ENCODE results near the gene ZNF491.
"Not testable (repeated sequence)": the region's sequence is repeated elsewhere in the genome, so short reads cannot be mapped to it uniquely, and the experiment has no call there.

Gene ZNF491

DNA sequence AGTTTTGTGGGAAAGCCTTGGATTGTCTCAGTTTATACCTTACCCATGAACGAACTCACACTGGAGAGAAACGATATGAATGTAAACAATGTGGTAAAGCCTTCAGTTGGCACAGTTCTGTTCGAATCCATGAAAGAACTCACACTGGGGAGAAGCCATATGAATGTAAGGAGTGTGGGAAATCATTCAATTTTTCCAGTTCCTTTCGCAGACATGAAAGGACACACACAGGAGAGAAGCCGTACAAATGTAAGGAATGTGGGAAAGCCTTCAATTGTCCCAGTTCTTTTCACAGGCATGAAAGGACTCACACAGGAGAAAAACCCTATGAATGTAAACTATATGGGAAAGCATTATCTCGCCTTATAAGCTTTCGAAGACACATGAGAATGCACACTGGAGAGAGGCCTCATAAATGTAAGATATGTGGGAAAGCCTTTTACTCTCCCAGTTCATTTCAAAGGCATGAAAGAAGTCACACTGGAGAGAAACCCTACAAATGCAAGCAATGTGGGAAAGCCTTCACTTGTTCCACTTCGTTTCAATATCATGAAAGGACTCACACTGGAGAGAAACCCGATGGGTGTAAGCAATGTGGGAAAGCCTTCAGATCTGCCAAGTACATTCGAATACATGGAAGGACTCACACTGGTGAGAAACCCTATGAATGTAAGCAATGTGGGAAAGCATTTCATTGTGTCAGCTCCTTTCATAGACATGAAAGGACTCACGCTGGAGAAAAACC lies 8.2 kb downstream of the ZNF491 start:
- no peak for DNase-seq (ENCODE audit: low read depth)

DNA sequence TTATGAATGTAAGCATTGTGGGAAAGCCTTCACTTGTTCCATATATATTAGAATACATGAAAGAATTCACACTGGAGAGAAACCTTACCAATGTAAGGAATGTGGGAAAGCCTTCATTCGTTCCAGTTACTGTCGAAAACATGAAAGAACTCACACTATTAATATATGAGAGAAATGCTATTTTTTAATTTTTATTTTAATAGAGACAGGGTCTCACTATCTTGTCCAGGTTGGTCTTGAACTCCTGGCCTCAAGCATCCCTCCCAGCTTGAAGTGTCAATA lies 8.7 kb downstream of the ZNF491 start:
- no peak for DNase-seq (ENCODE audit: low read depth)

GRCh38 chr19:11813703-11814028 lies 15.3 kb downstream of the ZNF491 start:
- DNase-seq (ENCODE audit: low read depth): no peak

- peak; percentile 70 for DNase-seq (ENCODE audit: low read depth)
Measured at GRCh38 chr19:11814029-11814699, 15.8 kb downstream of the ZNF491 start, which contains the start of gene ZNF440. ZNF440 (plus strand) TSS chr19:11814273; CDS start chr19:11814448, 175 bp downstream.

GRCh38 chr19:11814700-11815035 lies 16.3 kb downstream of the ZNF491 start:
- no peak for DNase-seq (ENCODE audit: low read depth)

DNA sequence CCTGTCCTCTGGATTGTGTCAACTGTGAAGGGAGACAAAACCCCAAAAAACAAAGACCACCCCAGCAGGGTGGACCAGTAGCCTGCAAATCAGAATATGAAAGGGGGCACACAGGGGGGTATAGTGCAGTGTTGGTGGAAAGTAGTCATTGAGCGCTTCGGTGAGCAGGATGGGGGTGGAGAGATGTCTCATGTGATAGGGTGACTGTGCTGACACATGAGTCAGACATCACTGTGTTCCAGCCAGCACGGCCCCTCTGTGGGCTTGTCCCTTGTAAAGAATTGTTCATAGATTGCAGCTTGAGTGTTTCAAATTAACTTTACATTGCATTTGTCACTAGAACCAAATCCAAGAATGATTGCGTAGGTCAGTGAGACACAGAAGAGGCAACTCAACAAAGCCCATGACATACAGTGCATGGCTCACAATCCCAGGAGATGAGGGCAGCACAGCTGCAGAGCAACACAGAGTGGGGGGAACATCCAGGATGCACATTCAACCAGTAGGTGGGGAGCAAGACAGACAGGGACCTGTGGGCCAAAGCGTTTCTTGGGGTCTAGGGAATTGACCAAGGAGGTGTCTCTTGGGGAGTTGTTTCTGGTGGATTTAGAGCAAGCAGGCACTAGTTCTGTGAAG lies 23.3 kb downstream of the ZNF491 start:
- no peak for DNase-seq (ENCODE audit: low read depth)

- DNase-seq (ENCODE audit: low read depth): not testable (repeated sequence)
Measured at GRCh38 chr19:11828957-11829876, 30.9 kb downstream of the ZNF491 start.

GRCh38 chr19:11832253-11832912 lies 34.1 kb downstream of the ZNF491 start:
- no peak for DNase-seq (ENCODE audit: low read depth)

DNA sequence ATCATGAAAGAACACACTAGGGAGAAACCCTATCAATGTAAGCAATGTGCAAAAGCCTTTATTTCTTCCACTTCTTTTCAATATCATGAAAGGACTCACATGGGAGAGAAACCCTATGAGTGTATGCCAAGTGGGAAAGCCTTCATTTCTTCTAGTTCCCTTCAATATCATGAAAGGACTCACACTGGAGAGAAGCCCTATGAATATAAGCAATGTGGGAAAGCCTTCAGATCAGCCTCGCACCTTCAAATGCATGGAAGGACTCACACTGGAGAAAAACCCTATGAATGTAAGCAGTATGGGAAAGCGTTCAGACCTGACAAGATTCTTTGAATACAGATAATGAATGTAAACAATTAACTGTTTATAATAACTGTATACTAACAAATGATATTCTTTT lies 35.2 kb downstream of the ZNF491 start:
- no peak for DNase-seq (ENCODE audit: low read depth)

GRCh38 chr19:11835626-11836066 lies 37.3 kb downstream of the ZNF491 start:
- DNase-seq (ENCODE audit: low read depth): not testable (repeated sequence)

GRCh38 chr19:11843722-11844121 lies 45.4 kb downstream of the ZNF491 start:
- DNase-seq (ENCODE audit: low read depth): no peak

- not testable (repeated sequence) for DNase-seq (ENCODE audit: low read depth)
Measured at GRCh38 chr19:11847615-11848014, 49.3 kb downstream of the ZNF491 start.

GRCh38 chr19:11848200-11848593 lies 49.9 kb downstream of the ZNF491 start:
- DNase-seq (ENCODE audit: low read depth): no peak

GRCh38 chr19:11848594-11849469 lies 50.5 kb downstream of the ZNF491 start, which contains the start of gene ZNF439:
ZNF439 (plus strand) TSS chr19:11848726; CDS start chr19:11848868, 142 bp downstream.
- DNase-seq (ENCODE audit: low read depth): peak; percentile 83

- DNase-seq (ENCODE audit: low read depth): not testable (repeated sequence)
Measured at GRCh38 chr19:11850289-11850688, 52.0 kb downstream of the ZNF491 start.

DNA sequence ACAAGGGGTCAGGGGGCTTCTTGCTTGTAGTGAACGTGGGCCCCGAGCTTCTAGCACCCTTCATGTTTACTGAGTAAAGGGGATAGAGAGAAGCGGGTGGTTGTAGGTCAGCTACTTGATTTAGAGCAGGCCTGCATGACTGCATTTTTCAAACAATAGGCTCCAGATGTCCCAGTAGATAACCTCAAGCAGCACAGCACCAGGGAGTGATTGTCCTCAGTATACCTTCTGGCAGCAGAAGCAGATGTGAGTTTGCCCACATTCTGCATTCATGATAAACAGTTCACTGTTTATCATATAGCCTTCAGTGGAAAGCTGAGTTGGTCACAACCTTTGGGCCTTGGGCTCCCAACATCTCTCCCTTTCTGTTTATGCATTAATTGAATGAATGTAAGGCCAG lies 55.0 kb downstream of the ZNF491 start:
- no peak for DNase-seq (ENCODE audit: low read depth)

DNA sequence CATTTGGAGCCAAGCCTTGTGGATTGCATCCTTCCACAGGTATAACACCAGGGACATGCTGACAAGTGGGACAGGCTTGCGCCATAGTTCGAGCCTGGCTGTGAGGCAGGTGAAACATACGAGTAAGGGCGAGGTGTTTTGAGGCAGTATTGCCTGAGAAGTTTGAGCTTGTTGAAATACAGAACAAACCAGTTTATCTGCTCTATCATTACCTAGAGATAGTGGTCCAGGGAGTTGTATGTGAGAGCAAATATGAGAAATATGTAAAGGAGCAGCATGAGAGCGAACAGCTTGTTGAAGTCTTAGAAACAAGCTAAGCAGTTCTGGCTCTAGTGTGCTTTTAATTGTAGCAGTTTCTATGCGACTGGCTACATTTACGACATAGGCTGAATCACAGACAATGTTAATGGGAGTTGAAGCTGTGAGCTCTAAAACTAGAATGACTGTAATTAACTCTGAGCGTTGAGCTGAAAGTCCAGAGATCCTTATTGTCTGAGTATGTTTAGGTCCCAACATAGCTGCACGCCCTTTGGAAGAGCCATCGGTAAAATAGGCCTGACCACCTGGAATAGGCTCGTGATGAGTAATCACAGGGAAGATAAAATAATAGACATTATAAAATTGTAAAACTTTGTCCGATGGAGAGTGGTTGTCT lies 58.4 kb downstream of the ZNF491 start:
- no peak for DNase-seq (ENCODE audit: low read depth)
